Occipital lobe (tissue), 2 donors: ENCODE measurements around the gene ECHDC3. TPM values are rescaled to one million over a fixed set of nuclear protein-coding genes. Genes with fewer than 3 reads are reported as not detected.

Source experiments
- DNase-seq: peaks from one replicate; lab custom pipeline; 2025; lab: John Stamatoyannopoulos, UW
- total RNA-seq: library from RNA; depleted of rRNA; stranded (reverse); fragments of >200 nt; gene quantifications from one replicate; pipeline ENCODE4 v1.2.3, GENCODE V29; 2014

The ECHDC3 gene
- total RNA-seq, 1 donor from 2014 or later = 5.6 TPM

GRCh38 chr10:11776080-11776479 lies 33.9 kb downstream of the ECHDC3 start:
- no peak for DNase-seq

GRCh38 chr10:11781114-11781513 lies 38.9 kb downstream of the ECHDC3 start:
- DNase-seq = no peak

DNA sequence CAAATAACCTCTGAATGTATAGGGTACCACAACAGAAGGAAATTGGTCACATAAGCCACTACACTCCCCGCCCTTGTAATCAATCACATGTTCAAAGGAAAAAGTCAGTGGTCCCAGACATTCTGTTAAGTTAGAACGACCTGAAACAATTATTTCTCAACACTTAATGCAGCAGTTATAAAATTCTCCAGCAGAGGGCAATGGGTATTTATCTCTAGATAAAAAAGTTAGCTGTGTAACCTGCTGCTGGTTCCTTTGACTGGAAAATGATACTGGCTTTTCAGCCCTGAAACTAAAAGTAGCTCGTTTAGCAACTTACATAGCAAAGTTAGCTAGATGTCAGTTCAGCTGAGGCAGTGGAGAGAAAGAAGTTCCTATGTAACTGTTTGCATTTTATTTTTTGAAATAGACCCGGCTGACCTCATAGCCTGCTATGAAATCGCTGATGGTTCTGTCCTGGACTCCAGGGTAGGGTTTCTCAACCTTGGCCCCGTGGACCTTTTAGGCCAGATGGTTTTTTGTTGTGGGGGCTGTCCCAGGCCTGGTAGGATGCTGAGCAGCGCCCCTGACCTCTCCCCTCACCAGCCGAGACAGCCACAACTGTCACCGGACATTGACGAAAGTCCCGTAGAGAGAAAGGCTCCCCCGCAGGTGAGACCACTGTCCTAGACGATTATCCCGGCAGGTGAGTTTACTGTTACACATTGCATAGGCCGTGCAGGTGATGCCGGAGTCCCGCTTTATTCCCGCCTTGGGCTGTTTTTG lies 40.8 kb downstream of the ECHDC3 start:
- no peak for DNase-seq

- no peak for DNase-seq
These were observed 41.3 kb downstream of the ECHDC3 start for GRCh38 chr10:11783558-11783865.

GRCh38 chr10:11787374-11787773 lies 45.2 kb downstream of the ECHDC3 start:
- no peak for DNase-seq

DNA sequence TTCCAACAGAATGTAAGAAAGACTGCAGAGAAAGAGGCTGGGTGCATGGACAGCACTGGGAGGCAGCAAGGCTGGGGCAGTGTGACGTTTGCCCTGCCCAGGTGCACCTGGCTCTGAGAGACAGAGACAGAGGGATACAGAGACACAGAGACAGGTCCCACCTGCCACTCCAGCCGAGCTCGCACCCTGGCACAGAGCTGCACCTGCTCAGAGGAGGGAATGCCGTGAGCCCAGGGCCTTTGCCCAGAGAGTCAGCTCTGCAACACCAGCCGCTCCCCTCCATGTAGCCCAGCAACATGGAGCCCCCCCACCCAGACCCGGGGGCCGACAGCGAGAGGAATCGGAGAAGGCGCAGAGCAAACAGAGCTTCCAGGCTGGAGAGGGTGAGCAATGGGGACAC lies 45.7 kb downstream of the ECHDC3 start:
- no peak for DNase-seq

DNA sequence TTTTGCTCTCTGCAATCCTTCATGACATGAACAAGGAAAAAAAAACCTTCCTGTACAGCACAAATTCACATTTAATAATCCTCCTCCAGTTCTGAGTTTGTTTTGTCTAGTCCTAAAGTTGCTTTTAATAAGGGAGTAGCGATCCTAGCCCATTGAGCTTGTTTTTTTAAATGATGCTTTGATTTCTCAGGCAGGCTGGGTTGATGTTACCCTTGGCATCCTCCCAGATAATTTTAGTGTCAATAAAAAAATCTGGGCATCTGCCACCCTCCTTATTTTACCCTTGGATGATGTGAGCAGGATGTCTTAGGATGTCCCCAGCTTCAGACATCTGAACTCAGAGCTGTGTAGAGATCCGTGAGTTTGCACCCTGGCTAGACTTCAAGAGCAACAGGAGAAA lies 47.1 kb downstream of the ECHDC3 start:
- DNase-seq = no peak

DNA sequence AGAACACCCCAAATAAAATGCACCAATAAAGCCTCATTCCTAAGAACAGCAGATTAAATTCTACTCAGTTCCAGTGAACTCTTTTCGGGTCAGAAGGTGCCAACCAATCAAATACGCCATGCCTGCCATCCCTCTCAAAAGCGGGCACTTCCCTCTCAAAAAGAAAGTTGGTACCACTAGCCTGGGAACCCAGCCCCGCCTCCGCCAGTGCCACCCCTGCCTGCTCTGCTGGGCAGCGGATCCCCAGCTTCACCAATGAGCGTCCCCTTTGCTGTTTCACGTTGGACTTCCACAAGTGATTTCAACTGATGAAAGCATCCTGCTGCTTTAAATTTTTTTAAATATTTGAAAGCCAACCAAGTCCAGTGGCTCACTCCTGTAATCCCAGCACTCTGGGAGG lies 47.8 kb downstream of the ECHDC3 start:
- no peak for DNase-seq

- DNase-seq = no peak
These were observed 51.7 kb downstream of the ECHDC3 start for GRCh38 chr10:11793762-11794479.

DNA sequence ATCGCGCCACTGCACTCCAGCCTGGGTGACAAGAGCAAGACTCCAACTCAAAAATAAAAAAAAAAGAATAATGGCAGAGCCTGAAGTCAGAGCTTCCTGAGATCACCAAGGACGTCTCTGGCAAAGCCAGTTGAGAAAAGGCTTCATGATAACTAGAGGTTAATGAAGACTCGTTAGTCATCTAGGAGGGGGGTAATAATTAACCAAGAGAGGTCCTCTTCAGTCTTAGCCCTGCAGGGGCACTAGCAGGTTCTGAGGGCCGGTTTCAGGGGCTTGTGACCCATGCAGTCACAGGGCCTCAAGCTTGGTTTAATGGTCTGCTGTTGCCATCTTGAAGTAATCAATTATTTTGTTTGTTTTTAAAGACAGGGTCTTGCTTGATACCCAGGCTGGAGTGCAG lies 52.4 kb downstream of the ECHDC3 start:
- DNase-seq = no peak

DNA sequence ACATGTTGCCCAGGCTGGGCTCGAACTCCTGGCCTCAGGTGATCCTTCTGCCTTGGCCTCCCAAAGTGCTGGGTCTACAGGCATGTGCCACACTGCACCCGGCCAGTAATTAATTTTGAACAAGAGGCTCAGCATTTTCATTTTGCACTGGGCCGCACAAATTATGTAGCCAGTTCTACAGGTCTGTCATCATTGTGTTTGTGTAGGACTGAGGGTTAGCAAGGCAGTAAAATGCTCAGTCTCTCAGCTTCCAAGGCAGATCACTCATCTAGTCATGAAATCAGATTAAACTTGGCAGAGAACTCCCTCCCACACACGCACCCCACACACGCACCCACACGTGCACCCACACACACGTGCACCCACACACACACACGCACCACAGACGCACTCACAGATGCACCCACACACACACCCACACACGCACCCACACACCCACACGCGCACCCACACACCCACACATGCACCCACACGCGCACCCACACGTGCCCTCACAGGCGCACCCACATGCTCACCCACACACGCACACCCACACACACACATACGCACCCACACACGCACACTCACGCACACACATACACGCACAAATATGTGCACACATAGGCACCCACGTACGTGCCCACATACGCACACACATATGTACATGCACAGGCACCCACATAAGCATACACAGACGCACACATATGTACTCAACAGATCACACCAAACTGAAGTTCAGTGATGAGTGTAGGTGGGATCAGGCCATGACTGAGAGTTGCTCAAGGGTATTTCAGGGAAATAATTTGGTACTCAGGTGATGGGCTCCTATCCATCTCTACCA lies 53.1 kb downstream of the ECHDC3 start:
- no peak for DNase-seq

- DNase-seq = no peak
These were observed 54.3 kb downstream of the ECHDC3 start for GRCh38 chr10:11796474-11796873.

- no peak for DNase-seq
These were observed 55.1 kb downstream of the ECHDC3 start for GRCh38 chr10:11797281-11797680.

GRCh38 chr10:11797847-11798633 lies 55.9 kb downstream of the ECHDC3 start:
- DNase-seq = no peak

- DNase-seq = no peak
These were observed 56.9 kb downstream of the ECHDC3 start for GRCh38 chr10:11798845-11799735.

GRCh38 chr10:11799736-11800080 lies 57.5 kb downstream of the ECHDC3 start:
- DNase-seq = no peak

DNA sequence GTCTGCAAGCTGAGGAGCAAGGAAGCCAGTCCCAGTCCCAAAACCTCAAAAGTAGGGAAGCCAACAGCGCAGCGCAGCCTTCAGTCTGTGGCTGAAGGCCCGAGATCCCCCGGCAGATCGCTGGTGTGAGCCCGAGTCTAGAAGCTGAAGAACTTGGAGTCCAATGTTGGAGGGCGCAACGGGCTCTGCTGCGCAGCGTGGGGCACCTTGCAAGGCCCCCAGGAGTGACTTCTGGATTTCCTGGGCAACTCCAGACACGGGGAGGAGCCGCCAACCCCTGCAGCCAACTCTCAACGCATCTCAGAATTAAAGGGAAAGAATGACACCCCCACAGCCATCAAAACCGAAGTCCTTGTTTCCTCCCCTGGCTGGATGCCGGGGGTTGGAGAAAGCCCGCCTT lies 62.2 kb downstream of the ECHDC3 start:
- DNase-seq = no peak

DNA sequence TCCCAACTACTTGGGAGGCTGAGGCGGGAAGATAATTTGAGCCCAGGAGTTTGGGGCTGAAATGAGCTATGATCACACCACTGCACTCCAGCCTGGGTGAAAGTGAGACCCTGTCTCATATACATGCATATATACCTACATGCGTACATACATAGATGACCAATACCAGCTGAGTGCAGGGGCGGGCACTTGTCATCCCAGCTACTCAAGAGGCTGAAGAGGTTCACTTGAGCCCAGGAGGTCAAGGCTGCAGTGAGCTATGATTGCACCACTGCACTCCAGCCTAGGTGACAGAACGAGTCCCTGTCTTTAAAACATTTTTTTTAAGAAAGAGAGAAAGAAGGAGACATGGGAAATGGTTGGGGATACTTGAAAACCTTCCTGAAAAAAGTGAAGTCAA lies 63.6 kb downstream of the ECHDC3 start:
- no peak for DNase-seq

DNA sequence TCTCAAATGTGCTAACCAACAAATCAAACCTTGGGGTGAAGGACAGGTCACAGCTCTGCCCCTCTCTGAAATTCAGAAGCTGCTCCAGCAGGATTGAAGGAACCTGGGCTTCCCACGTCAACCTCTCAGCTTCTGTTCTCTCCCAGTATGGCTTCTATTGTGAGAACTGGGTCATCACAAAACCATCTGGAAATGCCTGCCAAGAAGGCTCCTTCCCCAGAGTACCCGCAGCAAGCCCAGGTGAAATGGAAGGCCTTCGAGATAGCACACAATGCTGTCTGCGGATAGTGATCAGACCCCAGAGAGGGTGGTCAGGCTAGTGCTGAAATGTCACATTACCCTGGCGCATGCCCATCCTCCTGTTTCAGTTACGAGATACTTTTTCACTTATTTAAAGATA lies 64.5 kb downstream of the ECHDC3 start:
- no peak for DNase-seq

GRCh38 chr10:11808808-11809207 lies 66.6 kb downstream of the ECHDC3 start:
- no peak for DNase-seq

- DNase-seq = no peak
These were observed 68.2 kb downstream of the ECHDC3 start for GRCh38 chr10:11810313-11810766.
